Transverse colon (tissue), 4 donors: ENCODE data around the gene PPP1R37.

ENCODE experiments used
- CTCF ChIP-seq, 5 experiments: fragments of 200-600 bp in 3 of 5; fragments of 450-650 bp in 2 of 5; sonication (generic) in 3 of 5; IDR thresholded peaks; 1 replicate in 2 of 5; 2 replicates in 3 of 5; pipeline ENCODE4 v1.5.1; 2016 to 2017; ENCODE audit warnings: antibody characterized with exemption in 5 of 5, inconsistent platforms in 3 of 5, mild to moderate bottlenecking in 2 of 5, moderate library complexity in 1 of 5
- POLR2A ChIP-seq: fragments of 450-650 bp; IDR thresholded peaks from one replicate; pipeline ENCODE4 v1.6.1; 2016; ENCODE audit warnings: antibody characterized with exemption, mild to moderate bottlenecking, moderate library complexity
- POLR2AphosphoS5 ChIP-seq, 3 donors: sonication (generic); formaldehyde crosslinking; IDR thresholded peaks; one replicate each; pipeline ENCODE4 v1.6.1; 2016; ENCODE audit warnings: antibody characterized with exemption in 3 of 3

GRCh38 chr19:45166723-45167252 is 73.8 kb downstream of the PPP1R37 start:
- TF ChIP-seq POLR2A (no peak), CTCF (IDR thresholded peaks at IDR 0.05) (no peak), POLR2AphosphoS5 (IDR thresholded peaks at IDR 0.05) (no peak)
